Measurements from ENCODE around the gene SLC12A8.
A peak's percentile ranks its signal among the peaks of the same experiment; 100 is the strongest.

SLC12A8 gene

GRCh38 chr3:125052624-125053303, 159.8 kb downstream of the SLC12A8 start:
- DNase-seq (ENCODE audit: low spot score) = peak; percentile 82

- DNase-seq (ENCODE audit: low spot score) = no peak
Measured at GRCh38 chr3:125051715-125052581, 160.6 kb downstream of the SLC12A8 start.

- DNase-seq (ENCODE audit: low spot score) = no peak
Measured at GRCh38 chr3:125051205-125051604, 161.3 kb downstream of the SLC12A8 start.

- DNase-seq (ENCODE audit: low spot score) = no peak
Measured at GRCh38 chr3:125050488-125051090, 162.0 kb downstream of the SLC12A8 start.

- no peak for DNase-seq (ENCODE audit: low spot score)
Measured at GRCh38 chr3:125048282-125048681, 164.3 kb downstream of the SLC12A8 start.

GRCh38 chr3:125045965-125046364, 166.6 kb downstream of the SLC12A8 start:
- peak; percentile 82 for DNase-seq (ENCODE audit: low spot score)

- no peak for DNase-seq (ENCODE audit: low spot score)
Measured at GRCh38 chr3:125045194-125045593, 167.4 kb downstream of the SLC12A8 start.

- no peak for DNase-seq (ENCODE audit: low spot score)
Measured at GRCh38 chr3:125043599-125044151, 168.9 kb downstream of the SLC12A8 start.

GRCh38 chr3:125042725-125043406, 169.7 kb downstream of the SLC12A8 start:
- no peak for DNase-seq (ENCODE audit: low spot score)

GRCh38 chr3:125039131-125040100, 173.1 kb downstream of the SLC12A8 start:
- no peak for DNase-seq (ENCODE audit: low spot score)

- no peak for DNase-seq (ENCODE audit: low spot score)
Measured at GRCh38 chr3:125037498-125038150, 174.9 kb downstream of the SLC12A8 start.

GRCh38 chr3:125035217-125035616, 177.3 kb downstream of the SLC12A8 start:
- DNase-seq (ENCODE audit: low spot score) = no peak

- DNase-seq (ENCODE audit: low spot score) = no peak
Measured at GRCh38 chr3:125033616-125034015, 178.9 kb downstream of the SLC12A8 start.

- DNase-seq (ENCODE audit: low spot score) = no peak
Measured at GRCh38 chr3:125033135-125033534, 179.4 kb downstream of the SLC12A8 start.

GRCh38 chr3:125032683-125033082, 179.9 kb downstream of the SLC12A8 start:
- no peak for DNase-seq (ENCODE audit: low spot score)
